Tibial nerve (tissue), 4 donors: ENCODE measurements around the gene TMEM132C.

Source experiments
- CTCF ChIP-seq, 5 experiments: fragments of 200-600 bp in 3 of 5; fragments of 450-650 bp in 2 of 5; sonication (generic) in 3 of 5; IDR thresholded peaks; one replicate each; pipeline ENCODE4 v1.5.1; 2016 to 2019; ENCODE audit warnings: antibody characterized with exemption in 5 of 5, mild to moderate bottlenecking in 3 of 5, moderate library complexity in 2 of 5
- EP300 ChIP-seq, 2 donors: sonication (generic); formaldehyde crosslinking; IDR thresholded peaks; one replicate each; pipeline ENCODE4 v1.6.1; 2017; ENCODE audit warnings: antibody characterized with exemption in 2 of 2, mild to moderate bottlenecking in 1 of 2
- POLR2A ChIP-seq, 2 donors: fragments of 450-650 bp; IDR thresholded peaks; one replicate each; pipeline ENCODE4 v1.6.1; 2017; ENCODE audit warnings: antibody characterized with exemption in 2 of 2, mild to moderate bottlenecking in 2 of 2, moderate library complexity in 2 of 2

DNA sequence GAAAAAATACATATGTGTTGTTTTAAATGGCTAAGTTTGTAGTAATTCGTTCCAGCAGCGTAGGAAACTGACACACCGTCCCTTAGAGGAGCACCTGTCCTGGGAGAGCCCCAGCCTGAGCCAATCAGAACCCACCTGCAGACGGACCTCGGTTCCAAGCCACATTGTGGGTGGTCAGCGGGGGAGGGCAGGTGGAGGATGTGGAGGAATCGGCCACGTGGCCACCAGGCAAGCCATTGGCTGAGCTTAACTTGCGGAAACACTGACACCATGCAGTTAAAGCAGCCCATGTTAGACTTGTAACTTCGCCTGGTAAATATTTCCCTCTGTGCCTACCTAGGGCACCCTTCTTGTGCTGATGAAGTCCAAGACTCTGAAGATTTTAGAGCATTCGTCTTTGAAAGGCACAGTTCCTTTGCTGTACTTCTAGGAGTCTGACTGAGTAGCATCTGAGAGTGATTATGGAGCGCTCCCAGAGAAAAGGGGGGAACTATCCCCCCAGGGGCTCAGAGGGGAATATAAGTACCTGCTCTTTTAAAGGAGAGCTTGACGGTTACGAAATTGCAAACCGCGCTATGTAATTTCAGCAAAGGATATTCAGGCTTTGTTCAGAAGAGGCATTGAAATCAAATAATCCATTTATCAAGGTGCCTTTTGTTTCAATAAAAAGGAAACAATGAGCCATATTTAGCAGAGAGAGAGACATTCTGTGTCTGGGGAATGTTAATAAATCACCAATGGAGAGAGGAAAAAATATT is 135.7 kb downstream of the TMEM132C start:
- TF ChIP-seq CTCF (IDR thresholded peaks at IDR 0.05) (no peak), EP300 (IDR thresholded peaks at IDR 0.05) (no peak), POLR2A (IDR thresholded peaks at IDR 0.05) (no peak)
